HepG2 (cell line): ENCODE measurements around the gene PSMA2. TPM values are rescaled to one million over a fixed set of nuclear protein-coding genes. Genes with fewer than 3 reads are reported as not detected.

Experiments used
- CC2D1A ChIP-seq: sonication (generic); formaldehyde crosslinking; IDR thresholded peaks from 2 replicates; pipeline ENCODE4 v1.8.1; 2023; ENCODE audit warnings: mild to moderate bottlenecking, missing genetic modification reagents
- EP300 ChIP-seq, 3 experiments: sonication (generic) in 1 of 3; formaldehyde crosslinking in 1 of 3; IDR thresholded peaks; 2 replicates each; pipeline versions ENCODE4 v1.5.1 to v1.6.1; 2011 to 2020; ENCODE audit warnings: low read depth in 2 of 3, low read length in 2 of 3, borderline replicate concordance in 1 of 3, improper control_type of control experiment in 1 of 3, mild to moderate bottlenecking in 1 of 3, missing genetic modification reagents in 1 of 3, moderate library complexity in 1 of 3
- ISL2 ChIP-seq: sonication (generic); formaldehyde crosslinking; IDR thresholded peaks from 2 replicates; pipeline ENCODE4 v1.5.0; 2020; ENCODE audit warnings: missing genetic modification reagents
- MAF1 ChIP-seq: sonication (generic); formaldehyde crosslinking; IDR thresholded peaks from 2 replicates; pipeline ENCODE4 v1.5.0; 2020; ENCODE audit warnings: missing genetic modification reagents, borderline replicate concordance
- NFIB ChIP-seq: sonication (generic); formaldehyde crosslinking; IDR thresholded peaks from 2 replicates; pipeline ENCODE4 v1.9.0; 2021; ENCODE audit warnings: missing genetic modification reagents, mild to moderate bottlenecking, borderline replicate concordance
- RFXAP ChIP-seq: sonication (generic); formaldehyde crosslinking; IDR thresholded peaks from 2 replicates; pipeline ENCODE4 v1.4.0; 2020; ENCODE audit warnings: missing genetic modification reagents, borderline replicate concordance
- SALL2 ChIP-seq: sonication (generic); formaldehyde crosslinking; IDR thresholded peaks from 2 replicates; pipeline ENCODE4 v1.8.1; 2023; ENCODE audit warnings: mild to moderate bottlenecking, missing genetic modification reagents, inconsistent platforms
- SIN3A ChIP-seq: IDR thresholded peaks from 2 replicates; pipeline ENCODE4 v1.6.1; 2011; ENCODE audit warnings: low read depth, mild to moderate bottlenecking, control low read depth, low read length, borderline replicate concordance
- ZNF205 ChIP-seq: IDR thresholded peaks from 2 replicates; pipeline ENCODE4 v1.6.1; 2018; ENCODE audit warnings: missing biosample characterization, missing genetic modification reagents
- ZNF326 ChIP-seq: sonication (generic); formaldehyde crosslinking; IDR thresholded peaks from 2 replicates; pipeline ENCODE4 v1.4.0; 2020; ENCODE audit warnings: missing genetic modification reagents, borderline replicate concordance
- ZNF839 ChIP-seq: sonication (generic); formaldehyde crosslinking; IDR thresholded peaks from 2 replicates; pipeline ENCODE4 v1.4.0; 2020; ENCODE audit warnings: missing genetic modification reagents, mild to moderate bottlenecking, borderline replicate concordance
- polyA plus RNA-seq, 8 experiments: library from polyadenylated mRNA; depleted of rRNA in 3 of 8; stranded (reverse) in 7 of 8; unstranded in 1 of 8; fragments of >200 nt; fragmentation: Illumina TruSeq in 4 of 8; extraction: Trizol in 4 of 8; gene quantifications; 2 replicates each; pipeline versions ENCODE4 v1.2.1 to v1.2.3, GENCODE V29; 2011 to 2016; ENCODE audit warnings: low read depth in 4 of 8, missing spikeins in 1 of 8, mixed read lengths in 1 of 8; ENCODE audit not compliant: insufficient read depth in 1 of 8
- total RNA-seq, 5 experiments: library from RNA; depleted of rRNA; stranded (reverse); fragments of >200 nt; fragmentation: Illumina TruSeq; extraction: Trizol; gene quantifications; 2 replicates each; pipeline ENCODE4 v1.2.3, GENCODE V29; 2016; ENCODE audit warnings: low read depth in 1 of 5
- TF ChIP-seq, protein P1 (sequence below): IDR thresholded peaks from 2 replicates; pipeline ENCODE4 v1.6.1; 2012; ENCODE audit warnings: low read depth, low read length, improper control_type of control experiment
- TF ChIP-seq, protein P2 (sequence below): sonication (generic); formaldehyde crosslinking; IDR thresholded peaks from 2 replicates; pipeline ENCODE4 v1.5.0; 2020; ENCODE audit warnings: missing genetic modification reagents, mild to moderate bottlenecking, borderline replicate concordance
- TF ChIP-seq, protein P3 (sequence below): sonication (generic); formaldehyde crosslinking; IDR thresholded peaks from 2 replicates; pipeline ENCODE4 v1.4.0; 2020; ENCODE audit warnings: missing genetic modification reagents
- TF ChIP-seq, protein P4 (sequence below): sonication (generic); formaldehyde crosslinking; IDR thresholded peaks from 2 replicates; pipeline ENCODE4 v1.4.0; 2020; ENCODE audit warnings: missing genetic modification reagents
- TF ChIP-seq, protein P5 (sequence below): sonication (generic); formaldehyde crosslinking; IDR thresholded peaks from 2 replicates; pipeline ENCODE4 v1.8.1; 2023; ENCODE audit warnings: mild to moderate bottlenecking, moderate library complexity, missing genetic modification reagents
- TF ChIP-seq, protein P6 (sequence below): sonication (generic); formaldehyde crosslinking; IDR thresholded peaks from 2 replicates; pipeline ENCODE4 v1.4.0; 2020; ENCODE audit warnings: missing genetic modification reagents, borderline replicate concordance

The PSMA2 gene
- total and polyA plus RNA-seq, 2 of the 13 experiments (the other 11 are each of a cell fraction or from before 2014, with no cell fraction given), result 125 to 266 TPM

DNA sequence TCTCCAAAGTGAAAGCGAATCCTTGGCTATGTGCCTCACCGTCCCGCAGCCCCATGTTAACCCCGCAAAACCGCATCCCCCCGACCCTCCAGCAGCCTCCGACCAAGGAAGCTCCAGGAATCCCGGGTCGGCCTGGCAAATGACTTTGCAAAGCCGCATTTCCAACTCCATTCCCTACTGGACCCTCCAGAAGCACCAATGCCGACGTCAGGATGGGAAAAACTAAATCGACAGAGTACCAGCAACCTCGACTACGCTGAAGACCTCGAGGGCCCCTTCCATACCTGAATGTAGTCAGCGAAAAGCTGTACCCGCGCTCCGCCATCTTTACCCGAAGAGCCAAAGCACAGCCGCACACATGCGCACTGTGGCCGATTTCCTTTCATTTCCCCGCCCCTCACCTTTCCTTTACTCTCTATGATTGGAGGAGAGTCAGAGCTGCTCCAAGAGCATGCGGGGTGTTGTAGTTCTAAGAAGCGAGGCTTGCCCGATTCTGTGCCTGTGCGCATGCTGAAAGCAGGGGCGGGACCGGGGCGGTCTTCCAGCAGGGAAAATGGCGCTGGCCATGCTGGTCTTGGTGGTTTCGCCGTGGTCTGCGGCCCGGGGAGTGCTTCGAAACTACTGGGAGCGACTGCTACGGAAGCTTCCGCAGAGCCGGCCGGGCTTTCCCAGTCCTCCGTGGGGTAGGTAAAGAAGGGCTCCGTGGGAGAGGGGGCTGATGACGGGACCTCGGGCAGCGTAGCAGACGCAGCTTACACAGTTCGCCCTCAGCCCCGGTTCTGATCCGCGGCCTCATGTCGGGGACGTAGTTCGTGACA lies at the start of gene PSMA2, which contains the start of gene MRPL32 (continued):
- TF ChIP-seq ZNF326 (CRISPR knock-in tag), result no peak
- TF ChIP-seq, protein P1, sequence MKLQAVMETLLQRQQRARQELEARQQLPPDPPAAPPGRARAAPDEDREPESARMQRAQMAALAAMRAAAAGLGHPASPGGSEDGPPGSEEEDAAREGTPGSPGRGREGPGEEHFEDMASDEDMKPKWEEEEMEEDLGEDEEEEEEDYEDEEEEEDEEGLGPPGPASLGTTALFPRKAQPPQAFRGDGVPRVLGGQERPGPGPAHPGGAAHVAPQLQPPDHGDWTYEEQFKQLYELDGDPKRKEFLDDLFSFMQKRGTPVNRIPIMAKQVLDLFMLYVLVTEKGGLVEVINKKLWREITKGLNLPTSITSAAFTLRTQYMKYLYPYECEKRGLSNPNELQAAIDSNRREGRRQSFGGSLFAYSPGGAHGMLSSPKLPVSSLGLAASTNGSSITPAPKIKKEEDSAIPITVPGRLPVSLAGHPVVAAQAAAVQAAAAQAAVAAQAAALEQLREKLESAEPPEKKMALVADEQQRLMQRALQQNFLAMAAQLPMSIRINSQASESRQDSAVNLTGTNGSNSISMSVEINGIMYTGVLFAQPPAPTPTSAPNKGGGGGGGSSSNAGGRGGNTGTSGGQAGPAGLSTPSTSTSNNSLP, result no peak
- TF ChIP-seq, protein P2, sequence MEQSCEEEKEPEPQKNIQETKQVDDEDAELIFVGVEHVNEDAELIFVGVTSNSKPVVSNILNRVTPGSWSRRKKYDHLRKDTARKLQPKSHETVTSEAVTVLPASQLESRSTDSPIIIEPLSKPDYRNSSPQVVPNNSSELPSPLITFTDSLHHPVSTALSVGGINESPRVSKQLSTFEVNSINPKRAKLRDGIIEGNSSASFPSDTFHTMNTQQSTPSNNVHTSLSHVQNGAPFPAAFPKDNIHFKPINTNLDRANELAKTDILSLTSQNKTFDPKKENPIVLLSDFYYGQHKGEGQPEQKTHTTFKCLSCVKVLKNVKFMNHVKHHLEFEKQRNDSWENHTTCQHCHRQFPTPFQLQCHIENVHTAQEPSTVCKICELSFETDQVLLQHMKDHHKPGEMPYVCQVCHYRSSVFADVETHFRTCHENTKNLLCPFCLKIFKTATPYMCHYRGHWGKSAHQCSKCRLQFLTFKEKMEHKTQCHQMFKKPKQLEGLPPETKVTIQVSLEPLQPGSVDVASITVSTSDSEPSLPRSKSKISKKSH, result 0 out of 2 replicates have a peak, but pooled peaks have one; percentile 62
- TF ChIP-seq, protein P3, sequence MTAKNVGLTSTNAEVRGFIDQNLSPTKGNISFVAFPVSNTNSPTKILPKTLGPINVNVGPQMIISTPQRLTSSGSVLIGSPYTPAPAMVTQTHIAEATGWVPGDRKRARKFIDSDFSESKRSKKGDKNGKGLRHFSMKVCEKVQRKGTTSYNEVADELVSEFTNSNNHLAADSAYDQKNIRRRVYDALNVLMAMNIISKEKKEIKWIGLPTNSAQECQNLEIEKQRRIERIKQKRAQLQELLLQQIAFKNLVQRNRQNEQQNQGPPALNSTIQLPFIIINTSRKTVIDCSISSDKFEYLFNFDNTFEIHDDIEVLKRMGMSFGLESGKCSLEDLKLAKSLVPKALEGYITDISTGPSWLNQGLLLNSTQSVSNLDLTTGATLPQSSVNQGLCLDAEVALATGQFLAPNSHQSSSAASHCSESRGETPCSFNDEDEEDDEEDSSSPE (CRISPR knock-in tag), result 0 out of 2 replicates have a peak, but pooled peaks have one; percentile 19
- TF ChIP-seq, protein P4, sequence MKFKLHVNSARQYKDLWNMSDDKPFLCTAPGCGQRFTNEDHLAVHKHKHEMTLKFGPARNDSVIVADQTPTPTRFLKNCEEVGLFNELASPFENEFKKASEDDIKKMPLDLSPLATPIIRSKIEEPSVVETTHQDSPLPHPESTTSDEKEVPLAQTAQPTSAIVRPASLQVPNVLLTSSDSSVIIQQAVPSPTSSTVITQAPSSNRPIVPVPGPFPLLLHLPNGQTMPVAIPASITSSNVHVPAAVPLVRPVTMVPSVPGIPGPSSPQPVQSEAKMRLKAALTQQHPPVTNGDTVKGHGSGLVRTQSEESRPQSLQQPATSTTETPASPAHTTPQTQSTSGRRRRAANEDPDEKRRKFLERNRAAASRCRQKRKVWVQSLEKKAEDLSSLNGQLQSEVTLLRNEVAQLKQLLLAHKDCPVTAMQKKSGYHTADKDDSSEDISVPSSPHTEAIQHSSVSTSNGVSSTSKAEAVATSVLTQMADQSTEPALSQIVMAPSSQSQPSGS (CRISPR knock-in tag), result peak; percentile 73; the same call in 1 of the 2 replicates
- no peak for TF ChIP-seq SALL2
- TF ChIP-seq, protein P5, sequence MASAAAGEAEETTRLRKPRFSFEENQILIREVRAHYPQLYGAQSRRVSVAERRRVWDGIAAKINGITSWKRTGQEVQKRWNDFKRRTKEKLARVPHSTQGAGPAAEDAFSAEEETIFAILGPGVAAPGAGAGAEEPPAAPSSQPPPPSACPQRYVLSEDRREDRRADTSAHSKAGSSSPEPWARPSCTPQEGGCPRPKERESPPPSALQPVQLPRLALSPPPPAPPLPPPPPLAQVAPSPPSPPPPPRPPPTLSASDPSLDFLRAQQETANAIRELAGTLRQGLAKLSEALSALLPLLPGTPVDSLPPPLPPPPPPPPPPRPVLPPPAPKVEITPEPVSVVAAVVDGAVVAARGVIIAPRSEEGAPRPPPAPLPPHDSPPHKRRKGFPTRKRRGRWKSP (CRISPR knock-in tag), result 0 out of 2 replicates have a peak, but pooled peaks have one; percentile 28
- no peak for TF ChIP-seq MAF1 (CRISPR knock-in tag)
- TF ChIP-seq EP300 (IDR thresholded peaks at IDR 0.05; ENCODE audit: low read depth in 2 of 2, low read length in 2 of 2), result no peak
- TF ChIP-seq EP300 (CRISPR knock-in tag; IDR thresholded peaks at IDR 0.05; ENCODE audit: borderline replicate concordance), result no peak
- TF ChIP-seq, protein P6, sequence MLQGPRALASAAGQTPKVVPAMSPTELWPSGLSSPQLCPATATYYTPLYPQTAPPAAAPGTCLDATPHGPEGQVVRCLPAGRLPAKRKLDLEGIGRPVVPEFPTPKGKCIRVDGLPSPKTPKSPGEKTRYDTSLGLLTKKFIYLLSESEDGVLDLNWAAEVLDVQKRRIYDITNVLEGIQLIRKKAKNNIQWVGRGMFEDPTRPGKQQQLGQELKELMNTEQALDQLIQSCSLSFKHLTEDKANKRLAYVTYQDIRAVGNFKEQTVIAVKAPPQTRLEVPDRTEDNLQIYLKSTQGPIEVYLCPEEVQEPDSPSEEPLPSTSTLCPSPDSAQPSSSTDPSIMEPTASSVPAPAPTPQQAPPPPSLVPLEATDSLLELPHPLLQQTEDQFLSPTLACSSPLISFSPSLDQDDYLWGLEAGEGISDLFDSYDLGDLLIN (CRISPR knock-in tag), result no peak
- no peak for TF ChIP-seq CC2D1A
- TF ChIP-seq NFIB, result no peak
- TF ChIP-seq ISL2 (CRISPR knock-in tag), result peak; percentile 35; the same call in 1 of the 2 replicates
- no peak for TF ChIP-seq RFXAP (CRISPR knock-in tag)
- TF ChIP-seq ZNF839 (CRISPR knock-in tag), result no peak
- peak; percentile 60; the same call in 1 of the 2 replicates for TF ChIP-seq SIN3A
- peak; percentile 60; the same call in 1 of the 2 replicates for TF ChIP-seq ZNF205
